Measurements from ENCODE around the gene FRK.
"Not testable (repeated sequence)": the region's sequence is repeated elsewhere in the genome, so short reads cannot be mapped to it uniquely, and the experiment has no call there.

The FRK gene

GRCh38 chr6:116004841-116005815, 55.6 kb downstream of the FRK start:
- no peak for DNase-seq (ENCODE audit: low spot score)

- no peak for DNase-seq (ENCODE audit: low spot score)
Observed at GRCh38 chr6:116003668-116004067, 57.0 kb downstream of the FRK start.

- no peak for DNase-seq (ENCODE audit: low spot score)
Observed at GRCh38 chr6:116002756-116003155, 57.9 kb downstream of the FRK start.

GRCh38 chr6:115999235-115999634, 61.5 kb downstream of the FRK start:
- no peak for DNase-seq (ENCODE audit: low spot score)

- DNase-seq (ENCODE audit: low spot score), result no peak
Observed at GRCh38 chr6:115997990-115998585, 62.6 kb downstream of the FRK start.

GRCh38 chr6:115986026-115986425, 74.7 kb downstream of the FRK start:
- DNase-seq (ENCODE audit: low spot score), result no peak

- no peak for DNase-seq (ENCODE audit: low spot score)
Observed at GRCh38 chr6:115984809-115985208, 75.9 kb downstream of the FRK start.

- no peak for DNase-seq (ENCODE audit: low spot score)
Observed at GRCh38 chr6:115983998-115984397, 76.7 kb downstream of the FRK start.

- no peak for DNase-seq (ENCODE audit: low spot score)
Observed at GRCh38 chr6:115982453-115982852, 78.2 kb downstream of the FRK start.

- no peak for DNase-seq (ENCODE audit: low spot score)
Observed at GRCh38 chr6:115977220-115977619, 83.5 kb downstream of the FRK start.

GRCh38 chr6:115976321-115976870, 84.3 kb downstream of the FRK start:
- no peak for DNase-seq (ENCODE audit: low spot score)

GRCh38 chr6:115972679-115973078, 88.0 kb downstream of the FRK start:
- DNase-seq (ENCODE audit: low spot score), result no peak

- DNase-seq (ENCODE audit: low spot score), result no peak
Observed at GRCh38 chr6:115971785-115972184, 88.9 kb downstream of the FRK start.

GRCh38 chr6:115969930-115970273, 90.8 kb downstream of the FRK start:
- DNase-seq (ENCODE audit: low spot score), result no peak

- DNase-seq (ENCODE audit: low spot score), result no peak
Observed at GRCh38 chr6:115969207-115969929, 91.3 kb downstream of the FRK start.

- not testable (repeated sequence) for DNase-seq (ENCODE audit: low spot score)
Observed at GRCh38 chr6:115960286-115960685, 100.4 kb downstream of the FRK start.

GRCh38 chr6:115958958-115959357, 101.7 kb downstream of the FRK start:
- DNase-seq (ENCODE audit: low spot score), result no peak

GRCh38 chr6:115954740-115955139, 106.0 kb downstream of the FRK start:
- no peak for DNase-seq (ENCODE audit: low spot score)

- no peak for DNase-seq (ENCODE audit: low spot score)
Observed at GRCh38 chr6:115948751-115949150, 111.9 kb downstream of the FRK start.

- DNase-seq (ENCODE audit: low spot score), result no peak
Observed at GRCh38 chr6:115947966-115948541, 112.6 kb downstream of the FRK start.

- no peak for DNase-seq (ENCODE audit: low spot score)
Observed at GRCh38 chr6:115945812-115946211, 114.9 kb downstream of the FRK start.

- no peak for DNase-seq (ENCODE audit: low spot score)
Observed at GRCh38 chr6:115945306-115945705, 115.4 kb downstream of the FRK start.
